Femur (tissue), 1 donor: ENCODE results near the gene PRC1.

ENCODE experiments used
- DNase-seq: peaks from one replicate; pipeline ENCODE4 v3.0.0-alpha.2; 2017

PRC1 gene

GRCh38 chr15:90954712-90955623 lies 39.4 kb downstream of the PRC1 start, which contains the start of gene RCCD1:
Gene RCCD1, plus strand, starts transcription at chr15:90954884. Its CDS starts 1,851 bp downstream, at chr15:90956735.
- peak; percentile 97 for DNase-seq

GRCh38 chr15:90953947-90954711 lies 40.2 kb downstream of the PRC1 start:
- DNase-seq, result no peak

GRCh38 chr15:90952901-90953677 lies 41.2 kb downstream of the PRC1 start:
- no peak for DNase-seq

- DNase-seq, result no peak
Observed at GRCh38 chr15:90950676-90951075, 43.7 kb downstream of the PRC1 start.

DNA sequence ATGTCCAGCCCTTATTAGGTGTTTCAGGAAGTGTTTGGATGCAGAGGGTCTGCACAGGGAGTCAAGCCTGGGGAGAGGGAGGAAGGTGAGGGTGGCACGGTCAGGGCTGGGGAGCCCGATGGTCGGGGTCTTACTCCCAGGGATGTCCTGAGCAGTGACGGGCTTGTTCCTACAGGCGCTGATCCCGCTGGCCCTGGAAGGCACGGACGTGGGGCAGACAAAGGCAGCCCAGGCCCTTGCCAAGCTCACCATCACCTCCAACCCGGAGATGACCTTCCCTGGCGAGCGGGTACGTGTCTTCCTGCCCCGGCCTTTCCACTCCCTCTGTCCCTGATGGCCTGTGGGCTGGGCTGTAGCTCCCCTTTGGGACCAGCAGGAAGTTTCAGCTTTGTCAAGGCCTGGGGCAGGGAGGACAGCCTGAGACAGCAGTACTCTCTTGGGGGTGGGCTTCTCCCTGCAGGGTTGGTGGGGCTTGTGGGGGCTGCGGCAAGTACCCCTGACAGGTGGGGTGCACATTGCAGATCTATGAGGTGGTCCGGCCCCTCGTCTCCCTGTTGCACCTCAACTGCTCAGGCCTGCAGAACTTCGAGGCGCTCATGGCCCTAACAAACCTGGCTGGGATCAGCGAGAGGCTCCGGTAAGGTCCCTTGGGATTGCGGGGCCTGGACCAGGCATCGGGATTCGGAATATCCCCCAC lies 44.2 kb downstream of the PRC1 start:
- DNase-seq, result no peak

GRCh38 chr15:90948506-90948905 lies 45.8 kb downstream of the PRC1 start:
- DNase-seq, result no peak

DNA sequence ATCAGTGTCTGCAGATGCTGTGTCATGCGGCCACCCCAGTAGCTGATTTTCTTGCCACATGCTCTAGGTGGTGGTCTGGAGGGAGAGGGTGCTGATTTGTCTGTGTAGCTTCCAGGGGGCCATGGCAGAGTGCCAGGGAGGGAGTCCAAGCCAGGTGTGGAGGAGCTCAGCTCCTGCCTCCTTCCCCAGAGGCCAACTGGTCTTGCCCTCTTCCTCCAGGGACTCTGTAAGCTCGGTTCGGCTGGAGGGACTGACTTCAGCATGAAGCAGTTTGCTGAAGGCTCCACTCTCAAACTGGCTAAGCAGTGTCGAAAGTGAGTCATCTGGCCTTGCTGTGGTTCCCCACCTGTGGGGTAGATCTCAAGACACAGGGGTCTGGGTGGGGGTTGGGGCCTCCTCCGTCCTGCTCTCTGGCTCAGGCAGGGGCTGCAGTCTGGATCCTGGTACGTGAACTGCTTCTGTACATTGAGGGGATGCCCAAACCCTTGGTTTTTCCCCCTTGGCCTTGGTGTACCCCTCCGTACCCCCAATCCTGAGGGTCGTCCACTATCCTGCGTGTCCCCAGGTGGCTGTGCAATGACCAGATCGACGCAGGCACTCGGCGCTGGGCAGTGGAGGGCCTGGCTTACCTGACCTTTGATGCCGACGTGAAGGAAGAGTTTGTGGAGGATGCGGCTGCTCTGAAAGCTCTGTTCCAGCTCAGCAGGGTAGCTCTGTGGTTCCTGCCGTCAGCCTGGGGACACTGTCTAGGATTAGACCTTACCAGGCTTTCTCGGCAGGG lies 46.6 kb downstream of the PRC1 start:
- no peak for DNase-seq

GRCh38 chr15:90946941-90947576 lies 47.3 kb downstream of the PRC1 start:
- DNase-seq, result no peak

DNA sequence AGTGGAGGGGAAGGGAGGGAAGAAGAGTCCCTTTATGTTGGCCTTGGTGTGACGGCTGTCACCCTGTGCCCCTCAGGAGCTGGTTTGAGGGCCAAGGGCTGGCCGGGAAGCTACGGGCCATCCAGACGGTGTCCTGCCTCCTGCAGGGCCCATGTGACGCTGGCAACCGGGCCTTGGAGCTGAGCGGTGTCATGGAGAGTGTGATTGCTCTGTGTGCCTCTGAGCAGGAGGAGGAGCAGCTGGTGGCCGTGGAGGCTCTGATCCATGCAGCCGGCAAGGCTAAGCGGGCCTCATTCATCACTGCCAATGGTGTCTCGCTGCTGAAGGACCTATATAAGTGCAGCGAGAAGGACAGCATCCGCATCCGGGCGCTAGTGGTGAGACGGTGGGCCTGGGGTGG lies 47.8 kb downstream of the PRC1 start:
- DNase-seq, result no peak

GRCh38 chr15:90945091-90945490 lies 49.2 kb downstream of the PRC1 start:
- no peak for DNase-seq

GRCh38 chr15:90942354-90943120 lies 51.8 kb downstream of the PRC1 start:
- no peak for DNase-seq

DNA sequence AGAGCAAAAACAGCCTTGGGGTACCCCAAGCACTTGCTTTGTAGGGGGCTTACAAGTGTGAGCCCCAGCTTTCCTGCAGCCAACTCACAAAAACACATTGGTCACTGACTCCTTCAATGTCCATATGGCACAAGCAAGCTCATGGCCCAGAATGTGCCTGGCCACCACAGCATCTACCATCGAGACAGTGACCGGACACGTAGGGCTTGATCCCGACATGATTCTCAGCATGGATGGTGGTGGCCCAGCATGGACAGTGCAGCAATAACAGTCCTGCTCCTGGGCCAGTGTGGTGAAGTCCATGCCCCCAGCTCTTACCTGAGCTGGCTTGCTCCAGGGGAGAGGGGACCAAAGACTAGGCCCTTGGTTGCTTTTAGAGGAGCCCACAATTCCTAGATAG lies 53.3 kb downstream of the PRC1 start:
- DNase-seq, result no peak

GRCh38 chr15:90939756-90940155 lies 54.6 kb downstream of the PRC1 start:
- no peak for DNase-seq

DNA sequence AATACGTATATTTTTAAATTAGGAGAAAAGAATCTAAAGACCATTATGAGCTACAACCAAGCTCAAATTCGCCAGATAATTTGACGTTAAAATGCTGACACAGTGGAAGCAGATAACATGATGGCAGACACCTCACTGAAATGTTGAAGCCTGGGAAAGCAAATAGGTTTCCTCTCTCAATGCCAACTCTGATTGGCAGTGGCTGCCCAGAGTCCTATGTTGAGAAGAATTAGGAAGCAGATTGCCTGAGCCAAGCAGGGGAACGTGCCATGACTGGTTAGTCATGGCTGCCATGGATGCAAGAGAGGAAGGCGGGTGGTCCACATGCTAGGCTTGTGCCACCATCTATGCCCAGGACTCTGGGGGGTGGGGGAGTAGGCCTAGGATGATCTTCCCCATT lies 56.1 kb downstream of the PRC1 start:
- no peak for DNase-seq

- no peak for DNase-seq
Observed at GRCh38 chr15:90936823-90937222, 57.5 kb downstream of the PRC1 start.

GRCh38 chr15:90934949-90935751 lies 59.2 kb downstream of the PRC1 start, which contains the start of gene UNC45A:
Gene UNC45A, plus strand, starts transcription at chr15:90935285. Its CDS starts 40 bp downstream, at chr15:90935325.
- peak; percentile 94 for DNase-seq

DNA sequence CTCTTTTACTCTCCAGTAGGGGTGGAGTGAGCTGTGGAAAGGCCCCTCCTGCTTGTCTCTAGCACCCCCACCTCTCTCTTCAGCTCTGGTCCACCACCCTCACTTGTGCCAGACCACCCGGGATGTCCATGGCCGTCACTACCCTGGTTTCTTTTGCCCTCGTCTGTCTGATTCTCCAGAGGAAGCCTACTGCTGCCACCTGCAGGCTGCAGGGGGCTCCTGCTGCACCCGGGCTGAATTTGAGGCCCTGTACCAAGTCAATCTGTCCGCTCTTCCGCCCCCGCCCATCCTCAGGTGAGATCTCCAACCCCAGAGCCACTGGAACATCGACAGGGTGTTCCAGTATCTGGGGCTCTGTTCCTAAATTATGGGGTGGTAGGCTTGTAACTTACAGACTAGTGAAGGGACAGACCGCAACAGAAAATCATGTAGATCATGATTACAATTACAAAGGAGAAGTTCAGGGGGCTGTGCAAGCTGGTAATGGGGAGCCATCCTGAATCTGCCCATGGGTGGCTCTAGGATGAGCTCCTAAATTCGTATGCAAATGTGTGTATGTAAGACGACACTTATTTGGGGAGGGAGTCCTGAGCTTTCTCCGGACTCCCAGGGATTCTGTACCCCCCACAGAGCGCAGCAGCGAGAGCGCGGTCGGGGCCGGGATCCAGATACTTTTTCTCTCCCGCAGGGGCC lies 59.9 kb downstream of the PRC1 start:
- peak; percentile 87 for DNase-seq

- no peak for DNase-seq
Observed at GRCh38 chr15:90933301-90933700, 61.0 kb downstream of the PRC1 start.

DNA sequence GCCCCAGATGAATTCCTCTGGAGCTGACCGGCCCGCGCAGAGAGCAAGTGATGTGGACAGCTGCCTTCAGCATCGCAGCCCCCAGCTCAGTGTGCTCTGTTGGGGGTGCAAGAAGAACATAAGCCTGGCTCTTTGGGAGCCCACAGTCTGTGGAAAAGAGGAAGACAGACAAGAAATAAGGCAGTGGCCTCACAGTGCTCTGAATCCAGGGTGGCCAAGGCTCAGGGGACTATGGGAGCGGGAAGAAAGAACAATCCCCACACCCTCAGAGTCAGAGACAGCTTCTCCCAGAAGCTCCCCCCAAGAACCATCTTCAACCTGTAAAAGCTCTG lies 61.7 kb downstream of the PRC1 start:
- no peak for DNase-seq
